SK-N-SH treated with all-trans-retinoic acid at 6 μM for 48 hours (cell line): ENCODE results near the gene NOP53.

Source experiments
- ARNTL ChIP-seq: fragments of 450-650 bp; formaldehyde crosslinking; IDR thresholded peaks from 2 replicates; pipeline ENCODE4 v1.5.0; 2020; ENCODE audit warnings: low read depth, mild to moderate bottlenecking, moderate library complexity, borderline replicate concordance
- ZC3H10 ChIP-seq: fragments of 250-450 bp; sonication (Bioruptor Pico); IDR thresholded peaks from 2 replicates; pipeline ENCODE4 v1.5.1; 2021; ENCODE audit warnings: mild to moderate bottlenecking, moderate library complexity
- ZFP3 ChIP-seq: fragments of 250-450 bp; sonication (Bioruptor Pico); IDR thresholded peaks from 2 replicates; pipeline ENCODE4 v1.5.0; 2020; ENCODE audit warnings: mild to moderate bottlenecking, moderate library complexity
- TF ChIP-seq, protein P1 (sequence below): fragments of 250-450 bp; sonication (Bioruptor Pico); IDR thresholded peaks from 2 replicates; pipeline ENCODE4 v1.8.0; 2020; ENCODE audit warnings: mild to moderate bottlenecking, moderate library complexity, borderline replicate concordance
- TF ChIP-seq, protein P2 (sequence below): fragments of 250-450 bp; sonication (Bioruptor Pico); IDR thresholded peaks from 2 replicates; pipeline ENCODE4 v1.5.0; 2020; ENCODE audit warnings: mild to moderate bottlenecking, moderate library complexity

DNA sequence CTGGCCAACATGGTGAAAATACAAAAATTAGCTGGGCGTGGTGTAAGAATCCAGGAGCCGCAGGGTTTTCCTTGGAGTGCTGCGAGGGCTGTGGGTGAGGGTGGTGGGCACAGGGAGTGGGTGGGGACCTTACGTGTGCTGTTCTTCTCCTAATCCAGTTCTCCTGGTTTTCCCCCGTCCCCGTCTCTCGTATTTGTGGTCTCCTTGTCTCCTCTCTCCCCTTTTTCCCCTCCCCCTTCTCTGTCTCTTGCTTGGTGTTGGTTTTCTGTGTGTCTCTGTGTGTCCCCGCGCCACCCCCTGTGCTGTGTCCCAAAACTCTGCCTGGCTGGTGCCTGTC, 34.8 kb downstream of the NOP53 start:
- TF ChIP-seq, protein P1, sequence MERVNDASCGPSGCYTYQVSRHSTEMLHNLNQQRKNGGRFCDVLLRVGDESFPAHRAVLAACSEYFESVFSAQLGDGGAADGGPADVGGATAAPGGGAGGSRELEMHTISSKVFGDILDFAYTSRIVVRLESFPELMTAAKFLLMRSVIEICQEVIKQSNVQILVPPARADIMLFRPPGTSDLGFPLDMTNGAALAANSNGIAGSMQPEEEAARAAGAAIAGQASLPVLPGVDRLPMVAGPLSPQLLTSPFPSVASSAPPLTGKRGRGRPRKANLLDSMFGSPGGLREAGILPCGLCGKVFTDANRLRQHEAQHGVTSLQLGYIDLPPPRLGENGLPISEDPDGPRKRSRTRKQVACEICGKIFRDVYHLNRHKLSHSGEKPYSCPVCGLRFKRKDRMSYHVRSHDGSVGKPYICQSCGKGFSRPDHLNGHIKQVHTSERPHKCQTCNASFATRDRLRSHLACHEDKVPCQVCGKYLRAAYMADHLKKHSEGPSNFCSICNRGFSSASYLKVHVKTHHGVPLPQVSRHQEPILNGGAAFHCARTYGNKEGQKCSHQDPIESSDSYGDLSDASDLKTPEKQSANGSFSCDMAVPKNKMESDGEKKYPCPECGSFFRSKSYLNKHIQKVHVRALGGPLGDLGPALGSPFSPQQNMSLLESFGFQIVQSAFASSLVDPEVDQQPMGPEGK (CRISPR knock-in tag), result no peak
- TF ChIP-seq ZFP3 (no peak), ZC3H10 (CRISPR knock-in tag) (no peak), ARNTL (CRISPR knock-in tag) (no peak)
- TF ChIP-seq, protein P2, sequence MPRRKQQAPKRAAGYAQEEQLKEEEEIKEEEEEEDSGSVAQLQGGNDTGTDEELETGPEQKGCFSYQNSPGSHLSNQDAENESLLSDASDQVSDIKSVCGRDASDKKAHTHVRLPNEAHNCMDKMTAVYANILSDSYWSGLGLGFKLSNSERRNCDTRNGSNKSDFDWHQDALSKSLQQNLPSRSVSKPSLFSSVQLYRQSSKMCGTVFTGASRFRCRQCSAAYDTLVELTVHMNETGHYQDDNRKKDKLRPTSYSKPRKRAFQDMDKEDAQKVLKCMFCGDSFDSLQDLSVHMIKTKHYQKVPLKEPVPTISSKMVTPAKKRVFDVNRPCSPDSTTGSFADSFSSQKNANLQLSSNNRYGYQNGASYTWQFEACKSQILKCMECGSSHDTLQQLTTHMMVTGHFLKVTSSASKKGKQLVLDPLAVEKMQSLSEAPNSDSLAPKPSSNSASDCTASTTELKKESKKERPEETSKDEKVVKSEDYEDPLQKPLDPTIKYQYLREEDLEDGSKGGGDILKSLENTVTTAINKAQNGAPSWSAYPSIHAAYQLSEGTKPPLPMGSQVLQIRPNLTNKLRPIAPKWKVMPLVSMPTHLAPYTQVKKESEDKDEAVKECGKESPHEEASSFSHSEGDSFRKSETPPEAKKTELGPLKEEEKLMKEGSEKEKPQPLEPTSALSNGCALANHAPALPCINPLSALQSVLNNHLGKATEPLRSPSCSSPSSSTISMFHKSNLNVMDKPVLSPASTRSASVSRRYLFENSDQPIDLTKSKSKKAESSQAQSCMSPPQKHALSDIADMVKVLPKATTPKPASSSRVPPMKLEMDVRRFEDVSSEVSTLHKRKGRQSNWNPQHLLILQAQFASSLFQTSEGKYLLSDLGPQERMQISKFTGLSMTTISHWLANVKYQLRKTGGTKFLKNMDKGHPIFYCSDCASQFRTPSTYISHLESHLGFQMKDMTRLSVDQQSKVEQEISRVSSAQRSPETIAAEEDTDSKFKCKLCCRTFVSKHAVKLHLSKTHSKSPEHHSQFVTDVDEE, result no peak
